Dermis blood vessel endothelial cell (primary cell): ENCODE data around the gene C12orf75. TPM values are rescaled to one million over a fixed set of nuclear protein-coding genes. Genes with fewer than 3 reads are reported as not detected.
"Not testable (repeated sequence)": the region's sequence is repeated elsewhere in the genome, so short reads cannot be mapped to it uniquely, and the experiment has no call there.

Source experiments
- DNase-seq: peaks from one replicate; pipeline ENCODE4 v3.0.0; 2010
- total RNA-seq: library from RNA; depleted of rRNA; stranded (reverse); fragments of >200 nt; gene quantifications from 2 replicates; pipeline ENCODE4 v1.2.3, GENCODE V29; 2014

Gene C12orf75
- total RNA-seq = 15.1 and 23.3 TPM in 2 replicates

DNA sequence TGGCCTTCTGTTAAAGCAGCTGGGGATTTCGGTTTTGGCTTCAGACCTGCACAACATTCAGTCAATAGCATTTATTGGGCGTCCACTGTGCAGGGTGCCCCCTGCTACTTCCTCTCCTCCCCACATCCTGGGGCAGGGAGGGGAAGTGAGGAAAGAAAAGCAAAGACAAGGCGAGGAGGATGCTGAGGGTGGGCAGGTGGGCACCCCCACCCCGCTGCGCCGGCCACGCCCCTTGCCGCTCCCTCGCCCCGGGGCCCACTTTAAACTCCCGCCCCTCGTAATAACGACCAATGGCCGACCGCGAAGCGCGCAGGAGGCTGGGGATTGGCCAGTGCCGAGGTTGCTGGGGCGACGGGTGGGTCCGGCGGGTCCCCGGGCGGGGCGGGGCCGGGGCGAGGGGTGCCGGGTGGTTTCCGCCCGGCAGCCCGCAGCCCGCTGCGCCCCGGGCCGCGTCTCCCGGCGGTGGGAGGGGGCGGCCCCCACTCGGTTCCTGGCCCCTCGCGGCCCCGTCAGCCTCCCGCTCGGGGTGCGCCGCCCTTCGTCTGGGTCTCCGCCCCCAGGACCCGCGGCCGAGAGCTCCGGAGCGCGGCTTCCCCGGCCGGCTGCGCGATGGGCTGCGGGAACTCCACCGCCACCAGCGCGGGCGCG is at the start of gene C12orf75:
Gene C12orf75, plus strand, starts transcription at position 409 of the 648 bp plus-strand sequence. Its CDS starts 201 bp downstream, at position 610.
- DNase-seq = peak; percentile 76

DNA sequence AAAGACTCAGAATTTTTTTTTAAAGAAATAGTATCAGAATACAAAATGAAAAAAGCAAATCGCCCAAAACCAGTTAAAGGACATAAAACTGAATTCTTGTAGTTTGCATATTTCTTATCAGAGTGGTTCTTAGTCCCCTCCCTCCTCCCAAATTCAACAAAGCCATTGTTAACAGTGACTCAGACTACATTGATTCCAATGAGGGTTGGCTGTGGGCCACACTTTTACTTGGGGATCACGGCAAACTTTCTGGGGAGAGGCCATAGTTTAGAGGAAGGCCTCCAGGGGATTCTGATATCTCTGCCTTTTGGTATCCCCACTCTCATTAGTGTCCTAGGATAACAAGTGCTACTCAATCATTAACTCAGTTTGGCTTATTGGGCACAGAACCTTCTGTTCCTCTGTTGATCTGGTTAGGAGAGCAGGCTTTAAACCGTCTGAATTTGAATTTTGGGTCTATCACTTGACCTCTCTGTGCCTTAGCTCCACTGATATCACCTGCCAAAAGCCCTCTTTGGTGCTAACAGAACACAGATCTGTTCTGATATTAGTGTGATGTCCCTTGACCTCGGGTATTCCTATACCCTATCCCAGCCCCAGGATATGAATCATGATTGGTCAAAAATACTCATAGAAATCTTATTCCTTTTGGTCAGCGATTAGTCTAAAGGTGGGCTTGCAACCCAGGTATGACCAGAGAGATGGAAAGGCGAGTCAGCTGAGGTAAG is 49.4 kb upstream of the C12orf75 start:
- DNase-seq = peak; percentile 48

DNA sequence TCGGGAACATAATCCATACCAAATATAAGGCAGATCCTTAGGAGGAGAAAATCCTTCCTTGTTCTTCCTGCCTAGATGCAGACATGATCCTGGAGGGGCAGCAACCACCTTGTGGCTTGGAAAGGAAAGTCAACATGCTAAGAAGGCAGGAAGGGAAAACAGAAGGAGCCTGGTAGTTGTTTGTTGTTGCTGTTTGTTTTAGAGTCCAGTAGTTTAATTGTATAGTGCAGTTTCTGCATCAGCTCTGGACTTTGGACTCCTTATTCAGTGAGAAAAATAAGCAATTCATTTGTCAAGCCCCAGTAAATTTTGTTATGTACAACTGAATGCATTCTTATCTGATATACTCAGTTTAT is 48.8 kb upstream of the C12orf75 start:
- DNase-seq = no peak

DNA sequence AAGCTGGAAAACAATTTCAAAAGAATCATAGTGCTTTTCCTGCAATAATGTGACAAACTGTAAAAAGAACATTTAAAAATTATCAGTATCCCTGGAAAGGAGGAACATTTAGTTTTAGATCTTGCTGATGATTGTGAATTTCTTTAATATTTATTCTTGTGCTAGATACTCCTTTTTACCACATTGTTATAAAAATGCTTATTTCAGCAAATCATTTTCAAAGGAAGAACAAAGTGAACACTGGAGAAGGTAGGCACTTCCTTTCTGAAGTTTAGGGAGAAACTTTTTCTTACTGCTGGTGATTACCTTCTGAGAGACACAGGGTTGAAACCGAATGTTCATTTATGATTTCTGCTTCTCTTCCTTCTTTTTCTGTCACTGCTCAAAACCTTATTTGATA is 45.1 kb upstream of the C12orf75 start:
- DNase-seq = no peak

DNA sequence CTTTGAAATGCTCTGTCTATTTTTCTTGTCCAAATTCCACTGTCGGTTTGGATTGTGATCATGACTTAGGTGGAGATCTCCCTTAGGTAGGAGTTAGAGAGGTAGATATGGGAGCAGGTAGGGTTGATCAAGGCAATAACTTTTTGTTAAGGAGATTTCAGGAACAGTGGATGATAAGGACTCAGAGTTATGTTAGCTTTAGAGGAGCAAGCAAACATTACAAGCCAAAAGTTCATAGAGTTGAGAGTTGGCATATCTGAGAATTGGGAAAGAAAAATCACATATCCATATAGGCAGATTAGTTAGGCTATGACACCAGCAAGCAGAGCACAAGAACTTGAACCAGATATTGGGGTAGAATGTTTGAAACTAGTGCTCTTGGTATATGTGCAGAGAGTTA is 43.1 kb upstream of the C12orf75 start:
- no peak for DNase-seq

DNA sequence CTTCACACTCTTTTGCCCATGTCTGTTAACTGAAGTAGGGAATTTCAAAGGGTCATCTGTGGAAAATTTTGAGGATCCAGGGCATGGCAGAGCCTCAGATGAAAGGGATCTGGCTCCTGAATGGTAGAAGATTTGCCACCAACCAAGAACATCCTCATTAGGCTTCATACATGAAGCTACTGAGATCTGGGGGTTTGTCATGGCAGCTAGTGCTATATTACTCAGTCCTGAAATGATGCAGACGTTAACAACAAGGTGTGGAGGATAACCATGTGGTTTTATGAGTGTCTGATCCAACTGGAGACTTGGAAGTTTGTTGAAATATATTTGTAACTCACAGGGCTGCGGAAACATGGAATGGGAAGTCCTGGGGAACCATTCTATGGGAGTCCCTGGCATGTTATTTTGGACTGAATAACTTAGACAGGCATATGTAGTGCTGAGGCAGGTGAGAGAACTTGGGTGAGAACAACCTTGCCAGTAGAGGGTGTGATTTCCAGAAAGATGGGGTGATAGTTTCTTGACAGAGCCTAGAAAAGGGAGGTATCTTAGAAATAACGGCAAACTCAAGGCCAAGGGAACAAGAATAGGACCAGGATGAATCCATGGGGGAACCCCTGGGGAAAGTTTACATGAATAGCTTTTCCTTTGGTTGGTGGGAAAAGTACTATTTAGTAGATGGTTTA is 42.0 kb upstream of the C12orf75 start:
- no peak for DNase-seq

DNA sequence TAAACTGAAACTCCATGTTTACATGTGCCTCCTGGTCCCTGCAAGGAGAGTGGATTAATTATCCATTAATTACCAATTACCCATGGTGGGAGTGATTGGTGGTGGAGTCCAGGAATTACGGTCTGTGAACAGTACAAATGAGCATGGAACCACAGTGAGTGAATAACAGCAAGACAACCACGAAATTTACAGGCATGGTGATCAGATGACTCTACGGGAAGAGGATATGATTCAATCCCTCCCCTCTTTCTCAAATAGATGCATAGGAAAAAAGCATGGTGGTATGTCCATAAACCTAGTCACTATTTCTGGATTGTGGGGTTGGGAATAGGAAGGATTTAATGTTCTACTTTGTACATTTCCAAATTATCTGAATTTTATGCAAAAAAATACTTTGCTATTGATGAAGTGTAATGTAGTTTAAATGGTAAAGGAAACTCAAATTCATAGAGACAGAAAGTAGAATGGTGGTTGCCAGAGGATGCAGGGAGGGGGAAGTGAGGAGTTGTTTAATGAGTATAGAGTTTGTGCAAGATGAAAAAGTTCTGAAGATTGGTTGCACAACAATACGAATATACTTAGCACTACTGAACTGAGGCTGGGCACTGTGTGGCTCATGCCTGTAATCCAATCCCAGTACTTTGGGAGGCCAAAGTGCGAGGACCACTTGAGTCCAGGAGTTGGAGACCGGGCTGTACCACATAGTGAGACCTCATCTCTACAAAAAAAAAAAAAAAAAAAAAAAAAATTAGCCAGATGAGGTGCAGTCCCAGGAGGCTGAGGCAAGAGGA is 41.2 kb upstream of the C12orf75 start:
- peak; percentile 56 for DNase-seq

DNA sequence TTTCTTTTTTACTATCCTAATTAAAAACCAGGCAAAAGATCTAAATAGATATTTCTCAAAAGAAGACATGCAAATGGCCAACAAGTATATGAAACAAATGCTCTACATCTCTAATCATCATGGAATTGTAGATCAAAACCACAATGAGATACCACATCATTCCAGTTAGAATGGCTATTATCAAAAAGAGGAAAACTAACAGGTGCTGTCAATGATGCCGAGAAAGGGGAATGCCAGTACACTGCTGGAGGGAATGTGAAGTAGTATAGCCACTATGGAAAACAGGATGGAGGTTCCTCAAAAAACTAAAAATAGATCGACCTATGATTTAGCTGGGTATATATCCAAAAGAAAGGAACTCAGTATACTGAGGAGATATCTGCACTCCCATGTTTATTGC is 39.0 kb upstream of the C12orf75 start:
- no peak for DNase-seq

DNA sequence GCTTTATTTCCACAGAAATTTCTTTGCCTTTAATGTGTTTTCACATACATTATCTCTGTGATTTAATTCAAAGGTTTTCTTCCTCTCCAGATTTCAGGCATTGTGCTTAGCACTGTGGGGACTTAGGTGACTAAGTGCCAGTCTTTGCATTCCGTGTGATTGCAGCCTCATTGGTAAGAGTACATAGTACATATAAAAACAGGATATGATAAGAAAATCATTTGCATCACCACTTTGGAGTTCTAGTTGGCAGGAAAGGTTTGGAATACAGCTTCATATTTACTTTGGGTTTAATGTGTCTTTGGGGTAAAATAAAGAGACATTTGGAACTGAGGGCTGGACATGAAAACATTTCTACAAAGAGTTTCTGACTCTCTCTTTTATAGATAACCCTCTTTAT is 37.8 kb upstream of the C12orf75 start:
- peak; percentile 60 for DNase-seq

DNA sequence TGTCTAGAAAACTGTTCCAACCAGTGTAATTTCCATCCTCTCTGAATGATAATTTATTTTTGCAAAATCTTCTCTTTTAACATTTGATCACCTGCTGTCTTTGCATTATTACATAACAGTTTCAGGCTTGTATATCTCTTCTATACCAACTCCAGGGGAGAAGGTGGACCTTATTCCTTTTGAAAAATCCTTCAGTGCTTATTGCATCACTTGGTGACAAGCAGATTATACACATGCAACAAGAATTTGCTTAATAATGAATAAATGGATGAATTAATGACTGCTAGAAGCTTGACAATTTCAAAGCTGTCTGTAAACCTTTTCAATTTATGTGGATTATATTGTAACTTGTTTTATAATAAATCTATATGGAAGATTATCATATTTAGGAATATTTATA is 37.3 kb upstream of the C12orf75 start:
- no peak for DNase-seq

DNA sequence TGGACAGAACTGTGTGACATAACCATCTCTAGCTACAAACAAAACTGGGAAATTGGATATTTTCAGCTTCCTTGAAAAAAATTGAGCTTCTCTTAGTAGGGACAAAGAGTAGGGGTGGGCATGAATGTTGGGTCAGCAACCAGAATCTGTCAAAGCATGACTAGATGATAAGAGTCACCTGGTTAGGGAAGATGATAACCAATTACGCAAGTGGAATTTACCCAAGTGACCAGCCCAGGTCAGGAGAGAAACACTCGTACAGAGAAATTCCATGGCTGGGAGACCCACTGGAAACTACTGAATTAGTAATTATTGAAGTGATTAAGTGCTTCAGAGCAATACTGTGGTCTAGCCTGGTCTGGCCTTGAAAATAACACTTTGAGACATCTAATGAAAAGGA is 36.3 kb upstream of the C12orf75 start:
- no peak for DNase-seq

DNA sequence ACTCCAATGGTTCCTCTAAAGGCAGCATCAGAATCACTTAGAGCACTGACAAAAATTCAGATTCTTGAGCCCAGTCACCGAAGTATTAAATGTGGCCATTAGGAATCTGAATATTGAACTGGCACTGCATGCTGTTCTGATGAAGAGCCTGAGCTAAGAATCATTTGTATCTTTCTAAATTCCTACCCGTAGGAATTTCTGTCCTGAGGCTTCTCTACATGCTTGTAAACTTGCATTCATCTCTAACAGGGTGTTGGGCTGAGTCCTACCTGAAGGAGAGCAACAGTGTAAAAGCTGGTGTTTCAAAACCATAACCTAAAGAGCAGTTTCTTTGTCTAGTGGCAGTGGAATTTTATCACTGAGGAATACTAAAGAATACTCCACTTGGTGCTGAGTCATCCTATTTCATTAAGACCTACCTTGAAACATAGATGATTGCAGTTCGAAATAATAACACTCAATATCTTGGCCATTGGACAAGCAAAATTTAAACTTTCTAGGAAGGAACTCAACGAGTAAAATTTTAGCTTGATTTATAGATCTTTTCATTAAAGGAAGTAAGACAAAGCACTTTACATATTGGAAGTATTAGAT is 35.5 kb upstream of the C12orf75 start:
- no peak for DNase-seq

DNA sequence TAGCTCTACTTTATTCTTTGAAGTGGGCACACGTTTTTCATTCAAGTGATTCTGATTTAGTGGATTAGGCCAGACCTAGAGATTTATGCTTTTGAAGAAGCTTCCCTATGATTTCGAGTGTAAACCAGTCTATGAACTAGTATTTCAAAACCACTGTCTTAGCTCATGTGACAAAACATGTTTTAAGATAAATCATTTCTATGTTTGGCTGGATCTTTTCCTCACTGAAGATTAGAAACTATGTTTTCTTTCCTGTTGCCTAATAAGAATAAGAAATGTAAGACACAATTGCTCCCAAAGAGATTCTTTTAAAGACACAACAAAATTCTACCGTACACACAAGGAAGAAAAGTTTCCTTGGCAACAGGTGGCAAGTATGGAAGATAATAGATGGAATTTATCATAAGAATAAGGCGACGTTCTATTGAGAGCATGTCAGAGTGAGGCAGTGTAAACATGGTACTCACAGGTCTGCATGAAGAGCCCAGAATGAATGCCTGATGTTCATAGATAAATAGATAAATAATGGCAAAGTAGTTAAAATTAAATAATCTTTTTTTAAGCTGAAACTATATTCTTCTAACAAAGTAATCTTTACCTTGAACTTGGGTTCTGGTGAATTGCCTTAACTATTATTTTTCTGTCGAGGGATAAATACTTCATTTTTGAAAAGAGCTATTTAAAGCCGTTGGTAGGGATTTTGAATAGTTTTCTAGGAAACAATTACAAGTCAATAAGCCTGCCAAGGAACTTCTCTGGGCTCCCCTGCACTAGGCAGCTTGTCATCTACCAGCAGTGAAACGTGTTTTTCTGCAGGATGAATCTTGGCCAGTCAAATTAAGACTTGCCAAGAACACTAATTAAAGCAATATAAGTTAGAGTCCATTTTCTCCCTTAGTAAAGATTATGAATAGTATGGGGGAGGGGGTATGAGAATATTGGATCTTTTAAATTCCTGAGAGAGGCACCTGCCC is 34.1 kb upstream of the C12orf75 start:
- no peak for DNase-seq

DNA sequence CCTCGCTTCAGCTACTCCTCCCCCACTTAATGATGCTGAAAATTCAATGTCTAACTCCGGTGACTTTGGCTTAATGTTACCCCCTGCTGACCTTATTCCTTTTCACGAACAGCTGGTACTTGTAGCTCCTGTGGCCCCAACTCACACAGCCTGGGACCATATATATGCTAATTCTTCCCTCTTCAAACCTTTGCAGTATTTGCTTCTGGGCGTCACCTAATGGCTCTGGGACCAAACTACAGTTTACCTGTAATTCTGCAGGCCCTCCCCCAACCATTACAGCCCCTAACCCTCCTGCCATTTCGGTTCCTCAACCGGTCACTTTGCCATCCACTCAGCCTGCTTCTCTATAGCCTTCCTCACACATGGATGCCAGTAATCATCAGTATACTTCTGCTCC is 29.6 kb upstream of the C12orf75 start:
- no peak for DNase-seq

DNA sequence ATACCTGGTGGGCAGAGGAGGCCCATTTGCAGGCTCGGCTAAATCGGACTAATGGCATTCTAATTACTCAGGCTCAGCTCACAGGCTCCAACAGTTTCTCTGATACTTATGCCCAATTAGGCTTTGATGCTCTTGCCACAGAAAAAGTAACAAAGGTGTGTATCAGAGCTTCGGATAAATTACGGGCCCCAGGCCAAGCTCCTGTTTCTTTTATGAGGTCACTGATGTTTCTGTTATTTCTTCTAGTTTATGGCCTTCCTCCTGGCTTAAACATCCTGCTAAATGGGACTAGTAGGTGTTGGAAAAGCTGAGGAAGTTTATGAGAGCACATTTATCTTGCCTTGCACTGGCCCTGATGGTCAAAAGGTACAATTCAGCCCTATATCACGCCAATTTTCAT is 28.8 kb upstream of the C12orf75 start:
- no peak for DNase-seq

DNA sequence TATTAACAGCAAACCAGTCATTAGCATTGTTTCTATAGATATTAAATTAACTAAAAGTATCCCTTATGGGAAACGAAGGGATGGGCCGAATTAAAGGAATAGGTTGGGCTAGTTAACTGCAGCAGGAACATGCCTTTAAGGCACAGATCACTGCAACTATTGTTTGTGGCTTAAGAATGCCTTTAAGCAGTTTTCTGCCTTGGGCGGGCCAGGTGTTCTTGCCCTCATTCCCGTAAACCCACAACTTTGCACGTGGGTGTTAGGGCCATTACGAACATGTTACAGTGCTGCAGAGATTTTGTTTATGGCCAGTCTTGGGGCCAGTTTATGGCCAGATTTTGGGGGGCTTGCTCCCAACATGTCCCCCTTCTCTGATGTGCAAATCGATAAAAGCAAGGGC is 27.5 kb upstream of the C12orf75 start:
- not testable (repeated sequence) for DNase-seq

DNA sequence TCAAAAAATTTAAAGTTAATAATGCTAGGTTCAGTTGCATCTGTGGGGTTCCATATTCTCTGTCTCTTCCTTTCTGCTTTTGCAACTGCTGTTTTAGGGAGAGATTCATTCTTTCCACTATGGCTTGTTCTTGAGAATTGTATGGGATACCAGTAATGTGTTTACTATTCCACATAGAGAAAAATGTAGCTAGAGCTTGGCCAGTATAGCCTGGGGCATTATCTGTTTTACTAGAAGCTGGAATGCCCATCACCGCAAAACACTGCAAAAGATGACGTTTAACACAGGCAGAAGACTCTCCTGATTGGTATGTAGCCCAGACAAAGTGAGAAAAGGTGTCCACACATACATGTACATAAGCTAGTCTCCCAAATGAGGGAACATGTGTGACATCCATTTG is 25.9 kb upstream of the C12orf75 start:
- not testable (repeated sequence) for DNase-seq

DNA sequence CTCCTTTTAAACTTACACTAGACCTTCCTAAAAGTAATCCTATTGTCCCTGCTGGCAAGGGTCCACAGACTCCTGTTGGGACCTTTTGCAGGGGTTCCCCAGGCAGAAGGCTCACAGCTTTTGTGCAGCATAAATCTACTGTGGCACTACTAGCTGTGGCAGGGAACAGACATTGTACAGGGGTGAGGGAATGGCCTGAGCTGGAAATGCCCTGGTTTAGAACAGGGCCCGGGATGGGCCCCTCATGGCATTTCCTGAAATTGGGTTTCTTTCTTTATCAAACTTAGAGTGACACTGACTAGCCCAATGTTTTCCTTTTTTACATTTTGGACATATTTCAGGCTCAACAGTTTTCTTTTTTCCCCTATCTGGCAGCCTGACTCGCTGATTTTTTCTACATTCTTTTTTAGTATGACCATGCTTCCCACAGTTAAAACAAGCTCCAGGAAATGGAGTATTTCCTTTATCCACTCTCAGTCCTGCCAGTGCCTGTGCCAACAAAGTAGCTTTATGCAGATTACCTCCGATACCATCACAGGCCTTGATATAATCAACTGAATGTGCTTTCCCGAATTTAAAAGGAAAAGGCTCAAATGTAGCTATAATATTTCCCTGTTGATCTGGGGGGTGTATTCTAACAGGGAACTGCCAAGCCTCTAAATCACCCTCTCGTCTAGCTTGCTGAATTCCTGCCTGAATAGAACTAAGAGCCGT is 22.7 kb upstream of the C12orf75 start:
- DNase-seq = peak; percentile 36

DNA sequence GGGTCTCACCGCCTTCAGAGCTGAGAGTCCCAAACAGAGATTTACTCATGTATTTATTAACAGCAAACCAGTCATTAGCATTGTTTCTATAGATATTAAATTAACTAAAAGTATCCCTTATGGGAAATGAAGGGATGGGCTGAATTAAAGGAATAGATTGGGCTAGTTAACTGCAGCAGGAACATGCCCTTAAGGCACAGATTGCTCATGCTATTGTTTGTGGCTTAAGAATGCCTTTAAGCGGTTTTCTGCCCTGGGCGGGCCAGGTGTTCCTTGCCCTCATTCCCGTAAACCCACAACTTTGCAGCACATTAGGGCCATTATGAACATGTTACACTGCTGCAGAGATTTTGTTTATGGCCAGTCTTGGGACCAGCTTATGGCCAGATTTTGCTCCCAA is 21.7 kb upstream of the C12orf75 start:
- not testable (repeated sequence) for DNase-seq

DNA sequence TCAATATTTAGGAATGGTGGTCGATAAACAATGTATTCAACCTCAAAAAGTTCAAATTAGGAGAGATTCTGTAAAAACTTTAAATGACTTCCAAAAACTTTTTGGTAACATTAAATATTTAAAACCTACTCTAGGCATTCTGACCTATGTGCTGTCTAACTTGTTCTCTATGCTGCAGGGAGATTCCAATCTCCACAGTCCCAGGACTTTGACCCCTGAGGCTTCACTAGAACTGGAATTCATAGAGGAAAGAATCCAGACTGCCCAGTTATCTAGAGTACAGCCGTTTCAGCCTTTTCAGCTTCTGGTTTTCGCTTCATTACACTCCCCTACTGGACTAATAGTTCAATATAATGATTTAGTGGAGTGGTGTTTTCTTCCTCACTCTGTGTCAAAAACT is 21.1 kb upstream of the C12orf75 start:
- DNase-seq = not testable (repeated sequence)
